ENCODE data around the gene DEFB113. TPM values are rescaled to one million over a fixed set of nuclear protein-coding genes. Genes with fewer than 3 reads are reported as not detected.

Gene DEFB113
- total RNA-seq, 1 experiment from 2014 or later: not detected

GRCh38 chr6:50003139-50003538 is 33.7 kb upstream of the DEFB113 start:
- Histone ChIP-seq H3K27me3 (ENCODE audit: insufficient read depth, low read length) (no peaks in the 10 kb centered on the region), H3K4me2 (ENCODE audit: low read length) (no peak overlapping the region), H3K9me2 (ENCODE audit: insufficient read depth) (no peaks in the 10 kb centered on the region; the same call in 1 of the 2 replicates), H3K9me3 (ENCODE audit: control insufficient read depth in 1 of 2, insufficient read depth in 1 of 2, low read depth in 1 of 2, low read length in 2 of 2) (no peaks in the 10 kb centered on the region), H4K20me1 (ENCODE audit: insufficient read depth) (no peaks in the 10 kb centered on the region), H3K9ac (ENCODE audit: low read length) (no peak overlapping the region), H3K36me3 (ENCODE audit: control insufficient read depth in 1 of 2, insufficient read depth in 2 of 2, low read length in 2 of 2) (no peaks in the 10 kb centered on the region), H3K4me1 (ENCODE audit: control insufficient read depth in 1 of 2, insufficient read depth in 2 of 2, low read length in 2 of 2) (no peaks in the 10 kb centered on the region), H3K27ac (ENCODE audit: low read depth, low read length) (no peak overlapping the region), H2AFZ (ENCODE audit: low read depth, low read length, poor library complexity, severe bottlenecking) (no peak overlapping the region), H3K4me3 (replicated peaks in 1 of 2; ENCODE audit: low read depth in 1 of 2, low read length in 2 of 2) (no peak overlapping the region), H3K79me2 (ENCODE audit: insufficient read depth, low read length) (no peaks in the 10 kb centered on the region)
- ChIA-PET RAD21 (ENCODE audit: low non-redundant PET in 1 of 2, low total read pairs in 2 of 2, uncharacterized antibody in 2 of 2, unreplicated experiment in 2 of 2) (no interaction called here), CTCF (no interaction called here), POLR2A (no interaction called here)
- TF ChIP-seq SP1 (IDR thresholded peaks at IDR 0.05; ENCODE audit: low read depth) (no peak), ATF3 (IDR thresholded peaks at IDR 0.05) (no peak), ZBTB33 (IDR thresholded peaks at IDR 0.05; ENCODE audit: extremely low read depth, insufficient replicate concordance, low read length) (no peak)
- no peak for DNase-seq (ENCODE audit: low read depth, low spot score)
- intact Hi-C loops (cut with micrococcal nuclease): no loop called here
- BruUV-seq (replicated peaks): no TSS peak
- ATAC-seq: no peak

- no peak overlapping the region for H3K4me3 ChIP-seq (replicated peaks in 1 of 2; ENCODE audit: low read depth in 1 of 2, low read length in 2 of 2)
- H3K4me2 ChIP-seq (ENCODE audit: low read length): no peak overlapping the region
- ATAC-seq (no peak), DNase-seq (ENCODE audit: low read depth, low spot score) (no peak)
- no peak overlapping the region for H3K9ac ChIP-seq (ENCODE audit: low read length)
- H3K27me3 ChIP-seq (ENCODE audit: insufficient read depth, low read length): no peaks in the 10 kb centered on the region
- no peaks in the 10 kb centered on the region for H3K4me1 ChIP-seq (ENCODE audit: control insufficient read depth in 1 of 2, insufficient read depth in 2 of 2, low read length in 2 of 2)
- ChIA-PET POLR2A (no interaction called here), CTCF (no interaction called here), RAD21 (ENCODE audit: low non-redundant PET in 1 of 2, low total read pairs in 2 of 2, uncharacterized antibody in 2 of 2, unreplicated experiment in 2 of 2) (no interaction called here)
- no TSS peak for BruUV-seq (replicated peaks)
- H2AFZ ChIP-seq (ENCODE audit: low read depth, low read length, poor library complexity, severe bottlenecking): no peak overlapping the region
- H4K20me1 ChIP-seq (ENCODE audit: insufficient read depth): no peaks in the 10 kb centered on the region
- no peaks in the 10 kb centered on the region for H3K9me3 ChIP-seq (ENCODE audit: control insufficient read depth in 1 of 2, insufficient read depth in 1 of 2, low read depth in 1 of 2, low read length in 2 of 2)
- intact Hi-C loops (cut with micrococcal nuclease): no loop called here
- no peaks in the 10 kb centered on the region for H3K36me3 ChIP-seq (ENCODE audit: control insufficient read depth in 1 of 2, insufficient read depth in 2 of 2, low read length in 2 of 2)
- no peaks in the 10 kb centered on the region; the same call in none of the 2 replicates for H3K9me2 ChIP-seq (ENCODE audit: insufficient read depth)
- TF ChIP-seq EGR1 (IDR thresholded peaks at IDR 0.05; ENCODE audit: low read depth): no peak
- TF ChIP-seq SRF (IDR thresholded peaks at IDR 0.05; ENCODE audit: low read depth): no peak
- no peak for TF ChIP-seq EZH2 (IDR thresholded peaks at IDR 0.05)
- no peak for TF ChIP-seq MAX (IDR thresholded peaks at IDR 0.05)
- TF ChIP-seq REST (IDR thresholded peaks at IDR 0.05; ENCODE audit: low read depth): no peak
- no peak for TF ChIP-seq POLR2A (IDR thresholded peaks at IDR 0.05; ENCODE audit: borderline replicate concordance, extremely low read depth, insufficient read depth, insufficient read length)
- TF ChIP-seq ZBTB33 (IDR thresholded peaks at IDR 0.05; ENCODE audit: extremely low read depth, insufficient replicate concordance, low read length): no peak
- no peak for TF ChIP-seq YY1 (IDR thresholded peaks at IDR 0.05; ENCODE audit: extremely low read depth, insufficient replicate concordance, low read depth, low read length)
- H3K79me2 ChIP-seq (ENCODE audit: insufficient read depth, low read length): no peaks in the 10 kb centered on the region
- no peak overlapping the region for H3K27ac ChIP-seq (ENCODE audit: low read depth, low read length)
Observed at GRCh38 chr6:49995278-49995677, 25.9 kb upstream of the DEFB113 start.
